HG03378 (cell line): Measurements from ENCODE around the gene ADIPOR2.
"Not testable (repeated sequence)": the region's sequence is repeated elsewhere in the genome, so short reads cannot be mapped to it uniquely, and the experiment has no call there.

ENCODE experiments used
- ATAC-seq: cut with Tn5 transposase; IDR thresholded peaks from one replicate; pipeline ENCODE4 v1.9.1; 2021; ENCODE audit warnings: mild to moderate bottlenecking, moderate library complexity; ENCODE audit not compliant: unreplicated experiment

The ADIPOR2 gene

GRCh38 chr12:1731019-1731687, 40.3 kb downstream of the ADIPOR2 start:
- no peak for ATAC-seq

DNA sequence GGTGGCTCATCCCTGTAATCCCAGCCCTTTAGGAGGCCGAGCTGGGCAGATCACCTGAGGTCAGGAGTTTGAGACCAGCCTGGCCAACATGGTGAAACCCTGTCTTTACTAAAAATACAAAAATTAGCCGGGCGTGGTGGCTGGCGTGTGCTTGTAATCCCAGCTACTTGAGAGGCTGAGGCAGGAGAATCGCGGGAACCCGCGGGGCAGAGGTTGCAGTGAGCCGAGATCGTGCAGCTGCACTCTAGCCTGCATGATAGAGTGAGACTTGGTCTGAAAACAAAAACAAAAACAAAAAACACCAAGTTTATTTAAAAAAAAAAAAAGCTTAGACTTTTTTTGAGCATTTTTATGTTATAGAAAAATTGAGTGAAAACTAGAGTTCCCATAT, 40.8 kb downstream of the ADIPOR2 start:
- not testable (repeated sequence) for ATAC-seq

DNA sequence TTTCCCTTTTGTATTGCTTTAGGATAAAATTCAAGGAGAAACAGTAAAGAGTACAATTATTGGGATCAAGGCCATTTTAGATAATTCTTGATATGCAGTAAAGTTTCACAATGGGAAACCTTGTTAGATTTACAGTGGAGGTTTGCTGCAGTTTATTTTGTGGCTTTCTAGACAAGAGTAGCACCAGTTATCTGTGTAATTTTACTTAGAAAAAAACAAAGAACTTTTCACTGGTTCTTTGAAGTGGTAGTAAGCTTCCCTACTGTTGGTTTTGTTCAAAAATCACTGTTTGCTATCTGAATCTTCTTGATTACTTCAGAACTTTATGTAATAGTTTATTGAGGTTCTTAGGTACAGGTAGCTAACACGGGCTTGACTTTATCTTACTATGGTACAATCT, 42.0 kb downstream of the ADIPOR2 start:
- ATAC-seq, result no peak

DNA sequence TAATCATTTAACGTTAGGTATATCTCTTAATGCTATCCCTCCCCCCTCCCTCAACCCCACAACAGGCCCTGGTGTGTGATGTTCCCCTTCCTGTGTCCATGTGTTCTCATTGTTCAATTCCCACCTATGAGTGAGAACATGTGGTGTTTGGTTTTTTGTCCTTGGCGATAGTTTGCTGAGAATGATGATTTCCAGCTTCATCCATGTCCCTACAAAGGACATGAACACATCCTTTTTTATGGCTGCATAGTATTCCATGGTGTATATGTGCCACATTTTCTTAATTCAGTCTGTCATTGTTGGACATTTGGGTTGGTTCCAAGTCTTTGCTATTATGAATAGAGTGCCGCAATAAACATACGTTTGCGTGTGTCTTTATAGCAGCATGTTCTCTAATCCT, 42.8 kb downstream of the ADIPOR2 start:
- ATAC-seq, result not testable (repeated sequence)

- no peak for ATAC-seq
These were observed 46.9 kb downstream of the ADIPOR2 start for GRCh38 chr12:1737652-1738286.

DNA sequence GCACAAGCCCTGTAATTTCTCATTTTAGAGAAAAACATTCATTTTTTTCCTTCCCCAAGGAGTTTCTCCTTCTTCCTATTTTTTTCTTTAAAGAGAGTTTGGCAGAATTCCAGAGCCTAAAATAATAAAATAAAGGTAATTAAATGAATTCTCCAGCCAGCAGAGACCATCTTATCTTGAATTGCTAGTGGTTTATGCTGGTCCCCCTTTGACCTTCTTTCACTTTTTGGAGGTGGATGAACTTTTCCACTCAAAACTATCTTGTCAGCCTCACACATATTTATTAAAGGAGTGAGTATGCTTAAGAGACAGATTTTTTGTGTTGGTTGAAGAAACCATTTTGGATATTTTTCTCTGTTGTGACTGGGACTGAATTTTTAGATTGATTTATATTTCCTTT, 47.6 kb downstream of the ADIPOR2 start:
- ATAC-seq, result no peak

- no peak for ATAC-seq
These were observed 48.5 kb downstream of the ADIPOR2 start for GRCh38 chr12:1739368-1739767.

- ATAC-seq, result no peak
These were observed 49.5 kb downstream of the ADIPOR2 start for GRCh38 chr12:1740161-1740948.

- no peak for ATAC-seq
These were observed 50.5 kb downstream of the ADIPOR2 start for GRCh38 chr12:1741154-1741949.

- ATAC-seq, result no peak
These were observed 54.1 kb downstream of the ADIPOR2 start for GRCh38 chr12:1744932-1745331.

DNA sequence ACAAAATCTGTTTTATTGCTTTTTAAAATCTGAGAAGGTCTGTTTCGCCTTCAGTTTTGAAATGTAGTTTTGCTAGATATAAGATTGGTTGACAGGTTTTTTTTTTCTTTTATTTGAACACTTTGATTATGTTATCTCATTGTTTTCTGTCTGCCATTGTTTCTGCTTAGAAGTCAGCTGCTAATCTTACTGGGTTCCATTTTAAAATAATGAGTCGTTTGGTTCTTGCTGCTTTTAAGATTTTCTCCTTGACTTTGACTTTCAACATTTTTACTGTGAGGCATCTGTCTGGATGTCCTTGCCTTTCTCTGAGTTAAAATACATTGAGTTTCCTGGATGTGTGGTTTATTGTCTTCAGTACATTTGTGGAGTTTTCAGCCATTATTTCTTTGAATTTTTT, 56.7 kb downstream of the ADIPOR2 start:
- ATAC-seq, result no peak

DNA sequence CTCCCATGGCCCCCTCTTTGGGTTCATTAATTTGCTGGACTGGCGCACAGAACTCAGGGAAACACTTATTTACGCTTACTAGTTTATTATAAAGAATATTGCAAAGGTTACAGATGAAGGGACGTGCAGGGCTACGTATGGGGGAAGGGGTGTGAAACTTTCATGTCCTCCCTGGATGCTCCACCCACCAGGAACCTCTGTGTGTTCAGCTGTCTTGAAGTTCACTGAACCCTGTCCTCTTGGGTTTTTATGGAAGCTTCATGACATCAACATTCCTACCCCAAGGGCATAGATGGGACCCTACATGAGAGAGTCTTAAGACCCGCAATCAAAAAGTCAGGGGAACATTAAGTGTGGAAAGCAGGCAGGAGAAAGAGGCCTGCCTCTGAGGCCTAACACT, 58.1 kb downstream of the ADIPOR2 start:
- no peak for ATAC-seq

- ATAC-seq, result no peak
These were observed 59.4 kb downstream of the ADIPOR2 start for GRCh38 chr12:1750300-1750699.

GRCh38 chr12:1758376-1758775, 67.5 kb downstream of the ADIPOR2 start:
- no peak for ATAC-seq

DNA sequence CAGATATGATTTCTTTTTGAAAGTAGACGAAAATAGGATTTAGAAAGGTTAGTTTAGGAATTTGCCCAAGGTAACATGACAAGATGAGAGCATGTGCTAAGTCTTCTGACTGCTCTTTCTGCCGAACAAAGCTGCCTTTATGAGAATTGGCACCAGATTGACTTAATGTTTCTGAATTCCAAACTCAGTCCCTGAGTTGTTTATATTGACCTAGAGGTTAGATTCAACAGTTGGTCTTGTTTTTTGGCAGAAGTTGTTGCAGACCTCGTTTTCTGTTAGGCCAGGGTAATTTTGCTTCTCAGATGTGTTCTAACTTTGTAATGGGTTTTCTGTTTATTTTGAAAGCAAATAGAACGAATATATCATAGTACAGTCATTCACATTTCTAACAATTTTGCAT, 68.0 kb downstream of the ADIPOR2 start:
- ATAC-seq, result no peak

GRCh38 chr12:1760566-1761382, 69.9 kb downstream of the ADIPOR2 start:
- no peak for ATAC-seq

- no peak for ATAC-seq
These were observed 71.0 kb downstream of the ADIPOR2 start for GRCh38 chr12:1761857-1762256.

DNA sequence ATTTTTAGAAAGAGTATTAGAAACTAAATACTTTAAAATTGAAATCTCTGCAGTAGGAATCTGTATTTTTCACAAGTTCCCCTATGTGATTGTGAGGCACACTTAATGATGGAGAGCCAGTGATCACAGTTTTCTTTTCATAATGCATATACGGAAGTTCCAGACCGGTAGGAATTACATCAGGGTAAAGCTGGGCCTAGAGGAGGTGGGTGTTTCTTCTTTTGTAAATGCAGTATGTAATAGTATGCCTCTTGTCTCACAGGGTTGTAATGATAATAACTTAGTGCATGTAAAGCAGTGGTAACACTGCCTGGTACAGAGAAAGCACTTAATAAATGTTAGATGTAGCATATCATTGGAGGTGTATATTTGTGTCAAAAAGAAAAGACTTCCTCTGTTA, 72.3 kb downstream of the ADIPOR2 start:
- ATAC-seq, result no peak

GRCh38 chr12:1766110-1766509, 75.2 kb downstream of the ADIPOR2 start:
- no peak for ATAC-seq

DNA sequence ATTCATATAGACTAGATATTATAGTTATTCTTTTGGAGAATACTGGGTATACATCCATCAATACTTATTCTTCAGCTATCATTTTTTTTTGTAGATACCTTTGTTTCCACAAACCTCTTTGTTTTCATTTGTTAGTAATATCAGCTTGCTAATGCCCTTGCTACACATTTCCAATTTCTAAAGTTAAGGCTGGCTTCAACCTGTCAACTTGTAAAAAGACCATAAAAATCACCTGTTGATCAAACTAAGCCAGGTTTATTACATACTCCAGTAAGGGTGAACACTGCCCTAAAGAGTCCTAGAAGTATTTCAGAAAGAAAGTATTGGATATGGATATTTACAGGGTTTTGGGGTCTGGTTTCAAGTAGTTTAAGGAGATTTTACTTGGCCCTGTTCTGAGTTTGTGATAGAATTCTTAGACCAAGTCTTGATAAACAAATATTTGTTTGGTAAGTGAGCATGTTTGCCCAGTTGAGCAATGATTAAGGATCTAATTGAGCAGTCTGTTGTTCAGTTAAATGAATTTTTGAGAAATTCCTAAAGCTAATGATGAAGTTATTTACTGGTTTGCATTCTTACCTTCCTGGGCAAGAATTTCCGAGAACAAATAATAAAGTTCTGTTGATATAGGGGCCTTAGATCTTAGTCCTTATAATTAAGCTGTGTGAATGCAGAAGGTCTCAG, 76.7 kb downstream of the ADIPOR2 start:
- no peak for ATAC-seq
